Loucy (cell line): ENCODE measurements around the gene UGT2B17.

Source experiments
- CTCF ChIP-seq: fragments of 200-600 bp; sonication (generic); conservative IDR thresholded peaks from 2 replicates; pipeline ENCODE4 v1.5.1; 2014; ENCODE audit warnings: mild to moderate bottlenecking, antibody characterized with exemption, low read length
- EZH2phosphoT487 ChIP-seq: fragments of 200-600 bp; IDR thresholded peaks from 2 replicates; pipeline ENCODE4 v1.6.1; 2018; ENCODE audit warnings: antibody characterized with exemption, mild to moderate bottlenecking, moderate library complexity, borderline replicate concordance

- TF ChIP-seq CTCF (no peak), EZH2phosphoT487 (no peak)
Measured at GRCh38 chr4:68490826-68491457, 85.2 kb downstream of the UGT2B17 start.
